ENCODE measurements around the gene GJA4. TPM values are rescaled to one million over a fixed set of nuclear protein-coding genes. Genes with fewer than 3 reads are reported as not detected.
"Not testable (repeated sequence)": the region's sequence is repeated elsewhere in the genome, so short reads cannot be mapped to it uniquely, and the experiment has no call there.

The GJA4 gene
- total RNA-seq, 2 donors from 2014 or later, result 0.86 to 5.9 TPM

DNA sequence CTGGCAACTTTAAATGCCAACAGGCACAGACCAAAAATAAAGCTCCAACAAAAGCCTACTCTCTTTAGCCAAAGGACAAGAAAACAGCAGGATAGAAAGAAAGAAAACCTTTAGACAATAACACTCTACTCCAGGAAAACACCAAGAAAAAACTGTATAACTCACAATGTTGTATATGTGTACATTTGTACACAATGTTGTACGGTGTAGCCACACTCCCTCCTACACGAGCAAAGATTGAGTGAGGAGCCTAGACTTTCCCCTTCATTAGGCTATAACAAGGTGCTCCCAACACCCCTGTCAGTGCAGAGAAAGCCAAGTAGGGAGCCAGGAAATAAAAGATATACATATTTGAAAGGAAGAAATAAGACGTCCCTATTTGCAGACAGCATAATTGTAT is 24.0 kb downstream of the GJA4 start:
- H3K27me3 Mint-ChIP-seq, result peaks cover 0 to 6% of the 10 kb centered on the region in 2 donors
- H3K4me1 Mint-ChIP-seq (ENCODE audit: low read depth in 2 of 2), result no peaks in the 10 kb centered on the region
- H3K36me3 Mint-ChIP-seq, result no peaks in the 10 kb centered on the region
- H3K9me3 Mint-ChIP-seq, result no peaks in the 10 kb centered on the region
- H3K27ac Mint-ChIP-seq, result no peak overlapping the region
- ATAC-seq (no peak), DNase-seq (ENCODE audit: low spot score) (no peak)
- no peak overlapping the region for H3K4me3 Mint-ChIP-seq

DNA sequence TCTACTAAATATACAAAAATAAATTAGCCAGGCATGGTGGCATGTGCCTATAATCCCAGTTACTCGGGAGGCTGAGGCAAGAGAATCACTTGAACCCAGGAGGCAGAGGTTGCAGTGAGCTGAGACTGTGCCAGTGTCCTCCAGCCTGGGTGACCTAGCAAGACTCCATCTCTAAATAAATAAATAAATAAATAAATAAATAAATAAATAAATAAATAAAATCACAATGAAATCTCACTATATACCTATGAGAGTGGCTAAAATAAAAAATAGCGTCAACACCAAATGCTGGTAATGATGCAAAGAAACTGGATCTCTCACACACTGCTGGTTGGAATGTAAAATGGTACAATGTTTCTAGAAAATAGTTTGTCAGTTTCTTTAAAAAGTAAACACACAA is 26.1 kb downstream of the GJA4 start:
- not testable (repeated sequence) for DNase-seq (ENCODE audit: low spot score); H3K4me1 Mint-ChIP-seq (ENCODE audit: low read depth in 2 of 2); H3K27me3 Mint-ChIP-seq; H3K4me3 Mint-ChIP-seq; H3K9me3 Mint-ChIP-seq; H3K36me3 Mint-ChIP-seq; H3K27ac Mint-ChIP-seq; ATAC-seq

DNA sequence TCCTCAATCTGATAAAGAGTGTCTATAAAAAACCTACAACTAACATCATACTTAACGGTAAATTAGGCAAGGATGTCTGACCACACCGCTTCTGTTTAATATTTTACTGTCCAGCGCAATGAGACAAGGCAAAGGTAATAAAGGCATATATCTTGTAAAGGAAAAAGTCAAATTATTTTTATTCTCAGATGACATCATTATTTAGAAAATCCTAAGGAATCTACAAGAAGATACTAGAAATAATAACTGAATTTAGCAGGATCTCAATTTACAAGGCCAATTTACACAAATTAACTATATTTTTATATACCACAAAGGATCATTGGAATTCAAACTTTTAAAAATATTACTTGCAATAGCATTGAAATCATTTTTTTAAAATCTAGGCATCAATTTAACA is 29.4 kb downstream of the GJA4 start:
- no peak overlapping the region for H3K4me3 Mint-ChIP-seq
- H3K36me3 Mint-ChIP-seq, result no peaks in the 10 kb centered on the region
- H3K4me1 Mint-ChIP-seq (ENCODE audit: low read depth in 2 of 2), result peaks cover 0 to 3% of the 10 kb centered on the region in 2 donors
- no peak for DNase-seq (ENCODE audit: low spot score)
- no peaks in the 10 kb centered on the region for H3K27me3 Mint-ChIP-seq
- no peak for ATAC-seq
- H3K9me3 Mint-ChIP-seq, result no peaks in the 10 kb centered on the region
- no peak overlapping the region for H3K27ac Mint-ChIP-seq

DNA sequence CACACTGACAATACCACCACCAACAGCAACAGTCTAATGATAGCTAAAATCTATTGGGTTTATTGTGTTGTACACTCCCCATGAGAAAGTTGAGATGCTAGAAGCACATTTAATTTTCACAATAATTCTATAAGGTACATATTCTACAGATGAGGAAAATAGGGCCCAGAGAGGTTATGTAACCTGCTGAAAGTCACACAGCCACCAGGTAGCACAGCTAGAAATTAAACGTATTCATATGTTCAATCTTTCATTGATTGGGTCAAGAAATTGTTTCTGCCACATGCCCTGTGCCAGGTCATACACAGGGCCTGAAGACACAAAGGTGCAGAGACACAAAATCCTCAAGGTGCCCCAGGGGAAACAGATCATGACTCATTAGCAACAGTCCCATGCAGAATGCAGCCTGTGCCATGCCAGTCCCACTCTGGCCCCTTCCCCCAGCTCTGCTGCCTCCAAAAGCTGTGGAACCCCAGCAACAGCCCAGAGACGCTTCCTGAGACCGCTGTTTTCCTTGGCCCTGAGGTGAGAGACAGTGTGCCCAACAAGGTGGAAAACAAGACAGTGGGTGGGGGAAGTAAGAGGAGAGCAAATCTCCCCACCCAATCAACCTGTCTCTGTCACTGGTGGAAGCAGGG is 32.1 kb downstream of the GJA4 start:
- Mint-ChIP-seq H3K36me3 (no peaks in the 10 kb centered on the region), H3K27me3 (no peaks in the 10 kb centered on the region), H3K9me3 (no peaks in the 10 kb centered on the region), H3K4me1 (ENCODE audit: low read depth in 2 of 2) (peaks cover 0 to 3% of the 10 kb centered on the region in 2 donors), H3K4me3 (no peak overlapping the region), H3K27ac (peak overlapping the region in 1 of 2 donors; percentile 0)
- no peak for ATAC-seq
- DNase-seq (ENCODE audit: low spot score), result no peak

DNA sequence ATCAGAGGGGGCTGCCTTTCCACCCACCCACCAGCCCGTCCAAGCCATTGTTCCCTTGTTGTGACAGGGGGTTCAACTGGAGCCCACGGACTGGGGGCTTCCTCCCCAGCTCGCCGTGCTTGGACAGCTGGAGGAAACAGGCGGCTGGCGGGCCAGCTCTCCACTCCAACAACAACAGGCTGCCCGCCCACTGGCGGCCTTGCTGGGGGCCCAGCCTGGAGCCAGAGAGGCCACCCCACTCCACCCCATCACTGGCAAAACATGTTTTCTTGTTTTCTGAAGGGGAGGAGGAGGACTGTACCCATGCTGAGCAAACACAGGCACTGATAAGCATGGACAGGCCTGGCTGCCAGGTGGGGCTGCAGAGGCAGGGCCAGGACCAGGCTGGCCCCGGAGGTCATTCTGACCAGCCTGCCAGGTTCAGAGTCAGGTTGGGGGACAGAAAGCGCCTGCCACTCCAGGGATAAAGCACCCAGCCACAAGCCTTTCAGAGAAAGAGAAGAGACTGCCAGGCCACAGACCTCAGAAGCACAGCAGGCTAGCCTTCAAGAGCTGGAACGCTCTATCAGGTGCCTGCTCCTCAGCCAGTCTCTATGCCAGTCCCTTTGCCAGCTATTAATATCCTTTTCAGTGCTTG is 32.8 kb downstream of the GJA4 start:
- ATAC-seq (no peak), DNase-seq (ENCODE audit: low spot score) (no peak)
- no peaks in the 10 kb centered on the region for H3K27me3 Mint-ChIP-seq
- H3K4me1 Mint-ChIP-seq (ENCODE audit: low read depth in 2 of 2), result peaks cover 0 to 3% of the 10 kb centered on the region in 2 donors
- H3K4me3 Mint-ChIP-seq, result no peak overlapping the region
- H3K27ac Mint-ChIP-seq, result no peak overlapping the region
- no peaks in the 10 kb centered on the region for H3K9me3 Mint-ChIP-seq
- no peaks in the 10 kb centered on the region for H3K36me3 Mint-ChIP-seq

DNA sequence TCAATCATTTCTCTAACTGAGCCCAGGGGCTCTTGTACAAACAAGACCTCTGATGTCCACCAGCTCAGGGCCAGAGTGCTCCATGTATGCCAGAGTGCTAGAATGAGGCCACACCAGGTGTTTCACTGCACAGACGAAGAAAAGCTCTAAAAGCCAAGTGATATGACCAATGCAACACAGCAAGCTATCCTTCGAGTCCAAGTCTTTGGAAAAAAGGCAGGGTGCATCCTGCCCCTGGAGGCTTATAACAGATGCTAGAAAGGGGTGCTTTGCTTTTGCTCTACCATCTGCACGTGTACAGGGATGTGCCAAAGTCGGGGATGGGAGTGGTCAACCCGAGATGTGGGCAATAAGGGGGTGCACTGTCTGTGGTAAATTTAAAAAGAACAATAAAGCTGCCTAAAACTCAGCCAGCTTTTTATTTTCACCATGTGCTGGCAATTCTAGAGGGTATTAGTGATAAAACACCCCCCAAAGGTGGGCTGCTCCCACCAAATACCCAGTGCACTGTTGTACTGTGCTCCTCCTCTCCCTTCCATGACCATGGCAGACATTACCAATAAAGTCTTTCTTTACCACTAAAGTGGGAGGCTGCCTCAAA is 34.6 kb downstream of the GJA4 start:
- H3K36me3 Mint-ChIP-seq, result no peaks in the 10 kb centered on the region
- H3K4me3 Mint-ChIP-seq, result no peak overlapping the region
- no peaks in the 10 kb centered on the region for H3K9me3 Mint-ChIP-seq
- H3K4me1 Mint-ChIP-seq (ENCODE audit: low read depth in 2 of 2), result peaks cover 0 to 3% of the 10 kb centered on the region in 2 donors
- no peaks in the 10 kb centered on the region for H3K27me3 Mint-ChIP-seq
- DNase-seq (ENCODE audit: low spot score) (no peak), ATAC-seq (no peak)
- no peak overlapping the region for H3K27ac Mint-ChIP-seq

DNA sequence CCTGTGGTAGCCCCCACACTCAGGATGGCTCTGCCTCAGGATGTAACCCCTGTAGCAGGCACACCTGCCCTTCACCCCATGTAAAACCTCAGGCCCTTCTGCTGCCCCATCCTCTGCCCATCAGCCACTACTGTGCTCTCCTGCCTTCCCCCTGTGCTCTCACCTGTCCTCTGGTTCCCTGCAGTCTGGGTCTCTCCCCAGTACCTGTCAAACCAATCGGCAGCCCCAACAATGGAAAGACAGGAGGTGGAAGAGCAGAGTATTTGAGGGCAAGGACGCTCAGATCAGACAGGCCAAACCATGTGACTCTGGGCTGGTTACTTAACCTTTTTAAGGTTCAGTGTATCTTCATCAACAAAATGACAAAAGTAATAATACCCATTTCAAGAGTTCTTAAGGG is 35.8 kb downstream of the GJA4 start:
- ATAC-seq (no peak), DNase-seq (ENCODE audit: low spot score) (no peak)
- Mint-ChIP-seq H3K9me3 (no peaks in the 10 kb centered on the region), H3K4me3 (no peak overlapping the region), H3K27ac (no peak overlapping the region), H3K36me3 (no peaks in the 10 kb centered on the region), H3K27me3 (no peaks in the 10 kb centered on the region), H3K4me1 (ENCODE audit: low read depth in 2 of 2) (peaks cover 0 to 3% of the 10 kb centered on the region in 2 donors)

DNA sequence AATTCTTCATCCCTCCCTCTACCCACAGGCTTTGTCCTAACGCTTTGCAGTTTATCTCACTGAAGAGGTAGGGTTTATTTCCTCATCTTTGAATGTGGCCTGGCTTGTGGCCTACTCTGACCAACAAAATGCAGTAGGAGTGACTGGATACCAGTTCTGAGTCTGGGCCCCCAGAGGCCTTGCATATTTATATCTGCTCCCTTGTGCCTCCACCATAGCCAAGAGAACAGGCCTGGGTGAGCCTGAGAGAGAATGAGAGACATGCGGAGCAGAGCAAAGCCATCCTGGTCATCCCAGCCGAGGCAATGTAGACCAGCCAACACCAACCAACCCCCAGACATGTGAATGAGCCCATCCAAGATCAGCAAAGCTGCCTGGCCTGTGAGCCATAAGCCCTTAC is 36.5 kb downstream of the GJA4 start:
- no peaks in the 10 kb centered on the region for H3K27me3 Mint-ChIP-seq
- no peak overlapping the region for H3K4me3 Mint-ChIP-seq
- no peaks in the 10 kb centered on the region for H3K36me3 Mint-ChIP-seq
- no peaks in the 10 kb centered on the region for H3K9me3 Mint-ChIP-seq
- no peak for ATAC-seq
- no peak overlapping the region for H3K27ac Mint-ChIP-seq
- no peaks in the 10 kb centered on the region for H3K4me1 Mint-ChIP-seq (ENCODE audit: low read depth in 2 of 2)
- no peak for DNase-seq (ENCODE audit: low spot score)

DNA sequence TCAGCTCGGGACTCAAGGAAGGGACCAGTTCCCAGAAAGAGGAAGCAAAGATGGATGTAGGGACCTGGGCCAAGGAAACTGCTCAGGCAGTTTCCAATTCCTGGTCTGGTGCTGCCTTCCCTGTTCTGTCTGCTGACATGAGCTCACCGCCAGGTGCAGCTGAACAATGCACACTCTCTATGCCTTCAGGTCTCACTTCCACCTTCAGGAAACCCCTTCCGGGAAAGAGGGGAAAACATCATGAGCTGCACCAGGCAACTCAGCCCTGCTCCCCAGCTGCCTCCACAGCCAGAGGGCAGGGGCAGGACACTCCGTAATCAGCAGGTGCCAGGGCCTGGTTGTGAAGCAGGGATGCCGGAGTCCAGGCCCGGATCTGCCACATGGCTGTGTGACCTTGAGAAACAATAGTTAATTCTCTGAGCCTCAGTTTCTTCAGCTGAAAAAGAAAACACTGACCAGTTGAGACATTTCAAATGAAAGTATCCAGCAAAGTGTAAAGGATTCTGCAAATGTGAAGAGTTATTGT is 39.0 kb downstream of the GJA4 start:
- DNase-seq (ENCODE audit: low spot score) (no peak), ATAC-seq (no peak)
- Mint-ChIP-seq H3K36me3 (no peaks in the 10 kb centered on the region), H3K27me3 (no peaks in the 10 kb centered on the region), H3K4me1 (ENCODE audit: low read depth in 2 of 2) (peaks cover 0 to 4% of the 10 kb centered on the region in 2 donors), H3K4me3 (no peak overlapping the region), H3K9me3 (no peaks in the 10 kb centered on the region), H3K27ac (no peak overlapping the region)

DNA sequence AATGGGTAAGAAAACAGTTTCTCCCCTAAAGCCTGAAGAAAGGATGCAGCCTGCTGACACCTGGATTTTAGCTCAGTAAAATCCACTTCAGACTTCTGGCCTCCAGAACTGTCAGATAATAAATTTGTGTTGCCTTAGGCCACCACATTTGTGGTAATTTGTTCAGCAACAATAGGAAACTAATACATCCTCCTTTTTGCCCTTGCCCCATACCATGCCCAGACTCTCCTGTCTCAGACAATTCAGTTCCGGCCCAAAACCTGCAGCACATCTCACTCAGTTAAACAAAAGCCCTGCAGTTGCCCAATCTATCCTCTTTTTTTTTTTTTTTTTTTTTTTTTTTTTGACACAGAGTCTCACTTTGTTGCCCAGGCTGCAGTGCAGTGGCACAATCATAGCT is 40.9 kb downstream of the GJA4 start:
- H3K4me1 Mint-ChIP-seq (ENCODE audit: low read depth in 2 of 2), result peaks cover 0 to 4% of the 10 kb centered on the region in 2 donors
- H3K27ac Mint-ChIP-seq, result no peak overlapping the region
- ATAC-seq, result no peak
- H3K9me3 Mint-ChIP-seq, result no peaks in the 10 kb centered on the region
- H3K4me3 Mint-ChIP-seq, result no peak overlapping the region
- no peaks in the 10 kb centered on the region for H3K36me3 Mint-ChIP-seq
- DNase-seq (ENCODE audit: low spot score), result no peak
- no peaks in the 10 kb centered on the region for H3K27me3 Mint-ChIP-seq

DNA sequence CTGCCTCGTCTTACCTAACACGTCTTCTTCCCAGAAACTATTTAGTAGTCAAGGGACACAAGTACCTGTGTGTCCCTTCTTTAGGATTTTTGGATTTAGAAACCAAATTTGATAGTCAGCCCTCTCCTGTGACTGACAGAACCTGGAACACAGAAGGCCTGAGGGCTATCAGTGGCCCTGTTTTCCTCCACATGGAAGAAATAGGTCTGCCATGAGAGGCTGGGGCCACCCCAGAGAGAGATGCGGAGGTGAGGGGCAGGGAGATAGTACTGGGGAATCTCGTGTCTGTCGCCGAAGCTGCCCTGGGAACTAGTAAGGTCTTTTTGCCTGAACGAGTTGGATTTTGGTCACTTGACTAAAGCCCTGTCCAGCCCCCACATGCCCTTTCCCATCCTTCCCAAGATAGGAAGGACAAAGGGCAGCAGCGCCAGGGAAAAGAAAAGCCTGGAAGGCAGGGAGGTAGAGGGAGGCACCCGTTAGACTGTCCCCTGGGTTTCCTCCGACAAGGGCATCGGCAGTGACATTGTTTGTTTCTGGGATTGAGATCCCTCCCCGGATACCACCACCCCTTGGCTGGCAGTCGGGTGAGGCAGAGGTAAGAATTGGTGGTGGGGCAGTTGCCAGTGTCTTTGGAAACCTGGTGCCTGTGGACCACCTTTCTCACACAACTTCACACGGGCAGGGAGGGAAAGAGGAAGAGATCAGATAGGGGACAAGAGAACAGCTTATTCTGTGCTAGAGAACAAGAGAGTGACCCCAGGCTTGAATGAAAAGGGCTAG is 46.9 kb downstream of the GJA4 start:
- ATAC-seq, result no peak
- no peak for DNase-seq (ENCODE audit: low spot score)
- H3K4me1 Mint-ChIP-seq (ENCODE audit: low read depth in 2 of 2), result peaks cover 21 to 23% of the 10 kb centered on the region in 2 donors
- no peaks in the 10 kb centered on the region for H3K27me3 Mint-ChIP-seq
- H3K27ac Mint-ChIP-seq, result peak overlapping the region in 1 of 2 donors; percentile 68
- H3K9me3 Mint-ChIP-seq, result no peaks in the 10 kb centered on the region
- no peak overlapping the region for H3K4me3 Mint-ChIP-seq
- no peaks in the 10 kb centered on the region for H3K36me3 Mint-ChIP-seq

DNA sequence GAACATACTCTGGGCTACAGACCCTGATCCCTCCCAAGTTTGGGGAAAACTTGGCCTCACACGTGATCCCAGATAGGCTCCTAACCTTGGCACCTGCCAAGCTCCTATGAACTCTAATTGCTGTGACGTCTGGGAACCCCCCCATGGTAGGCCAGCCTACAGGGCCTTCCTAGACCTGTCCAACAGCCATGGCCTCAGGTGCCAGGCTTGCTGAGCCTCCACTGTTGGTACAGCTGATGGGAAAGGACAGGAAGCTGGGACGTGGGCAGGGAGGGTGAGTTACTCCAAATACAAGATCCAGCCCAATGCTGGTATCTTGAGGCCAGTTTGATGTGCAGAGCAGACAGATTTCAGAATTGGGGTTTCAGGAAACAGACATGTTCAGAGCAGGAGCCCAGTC is 47.6 kb downstream of the GJA4 start:
- Mint-ChIP-seq H3K4me1 (ENCODE audit: low read depth in 2 of 2) (peaks cover 19 to 21% of the 10 kb centered on the region in 2 donors), H3K27me3 (no peaks in the 10 kb centered on the region), H3K27ac (peak overlapping the region in 1 of 2 donors; percentile 68), H3K36me3 (no peaks in the 10 kb centered on the region), H3K4me3 (no peak overlapping the region), H3K9me3 (no peaks in the 10 kb centered on the region)
- ATAC-seq, result no peak
- DNase-seq (ENCODE audit: low spot score), result no peak

DNA sequence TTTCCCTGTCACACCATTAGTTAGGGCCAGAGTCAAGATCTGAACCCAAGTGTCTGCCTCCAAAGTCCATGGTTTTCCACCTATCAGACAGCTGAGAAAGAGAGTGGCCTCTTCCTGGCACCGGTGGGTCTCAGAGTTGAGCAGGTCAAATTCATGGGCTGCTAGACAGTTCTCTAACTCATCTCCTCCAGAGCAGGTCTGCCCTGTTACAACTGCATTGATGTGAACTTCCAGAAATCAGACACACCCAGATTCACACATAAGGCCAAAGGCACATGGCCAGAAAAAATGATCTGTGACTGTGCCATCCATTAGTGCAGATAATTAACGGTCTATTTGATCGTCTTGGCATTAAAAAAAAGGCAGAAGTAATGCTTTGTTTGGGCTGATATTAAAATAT is 49.3 kb downstream of the GJA4 start:
- ATAC-seq (no peak), DNase-seq (ENCODE audit: low spot score) (no peak)
- Mint-ChIP-seq H3K27ac (peak overlapping the region in 1 of 2 donors; percentile 91), H3K27me3 (no peaks in the 10 kb centered on the region), H3K4me3 (no peak overlapping the region), H3K9me3 (no peaks in the 10 kb centered on the region), H3K36me3 (no peaks in the 10 kb centered on the region), H3K4me1 (ENCODE audit: low read depth in 2 of 2) (peaks cover 19 to 21% of the 10 kb centered on the region in 2 donors)

DNA sequence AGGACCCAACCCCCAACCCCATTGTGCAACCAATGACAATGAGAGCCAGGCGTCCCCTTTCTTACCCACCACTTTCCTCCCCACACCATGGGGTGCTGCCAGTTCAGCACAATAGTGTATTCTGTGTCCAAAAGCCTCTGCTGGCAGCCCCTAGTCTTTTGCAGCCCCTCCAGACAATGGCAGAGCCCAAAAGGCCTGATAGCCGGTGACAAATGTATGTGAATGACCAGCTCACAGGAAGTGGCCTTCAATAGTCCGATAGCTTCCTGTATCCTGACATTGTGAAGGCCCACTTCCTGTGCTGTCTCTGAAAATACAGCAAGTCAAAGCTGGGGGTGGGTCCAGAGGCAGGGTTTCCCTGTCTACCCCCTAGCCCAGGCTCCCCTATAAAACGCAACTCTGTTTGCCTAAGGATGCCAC is 50.2 kb downstream of the GJA4 start:
- Mint-ChIP-seq H3K27ac (peak overlapping the region; percentile 84 to 91), H3K4me3 (peak overlapping the region; percentile 72), H3K27me3 (no peaks in the 10 kb centered on the region), H3K4me1 (ENCODE audit: low read depth in 2 of 2) (peaks cover 19 to 21% of the 10 kb centered on the region in 2 donors), H3K36me3 (no peaks in the 10 kb centered on the region), H3K9me3 (no peaks in the 10 kb centered on the region)
- ATAC-seq (peak; percentile 68 to 69), DNase-seq (ENCODE audit: low spot score) (no peak)
